Activated naive CD4-positive, alpha-beta T cell treated with anti-CD3 and anti-CD28 coated beads, Interleukin-2, amount 50 U/mL, for 72 hours (primary cell): ENCODE results near the gene C1orf174. TPM values are rescaled to one million over a fixed set of nuclear protein-coding genes. Genes with fewer than 3 reads are reported as not detected.
"Not testable (repeated sequence)": the region's sequence is repeated elsewhere in the genome, so short reads cannot be mapped to it uniquely, and the experiment has no call there.

Source experiments
- ATAC-seq, 2 donors: fragments of 150-1000 bp; cut with Tn5 transposase; 2 replicates each; pipeline ENCODE4 v1.10.0; 2021; ENCODE audit warnings: mild to moderate bottlenecking in 2 of 2, moderate library complexity in 2 of 2
- DNase-seq, 2 donors: peaks; one replicate each; pipeline ENCODE4 v3.0.0; 2021 to 2022; ENCODE audit warnings: low spot score in 2 of 2
- H3K27ac Mint-ChIP-seq, 2 donors: one replicate each; pipeline ENCODE4 v1.8.0; 2022; ENCODE audit warnings: mild to moderate bottlenecking in 2 of 2, mixed read lengths in 2 of 2
- H3K36me3 Mint-ChIP-seq, 2 donors: one replicate each; pipeline ENCODE4 v1.8.0; 2022; ENCODE audit warnings: mixed read lengths in 2 of 2
- H3K9me3 Mint-ChIP-seq, 2 donors: one replicate each; pipeline ENCODE4 v1.8.0; 2022; ENCODE audit warnings: mixed read lengths in 2 of 2
- total RNA-seq, 2 donors: library from RNA; stranded (reverse); gene quantifications; one replicate each; pipeline ENCODE4 v1.2.3, GENCODE V29; 2022

C1orf174 gene
- total RNA-seq, 2 donors from 2014 or later: 28.9 to 34.7 TPM

DNA sequence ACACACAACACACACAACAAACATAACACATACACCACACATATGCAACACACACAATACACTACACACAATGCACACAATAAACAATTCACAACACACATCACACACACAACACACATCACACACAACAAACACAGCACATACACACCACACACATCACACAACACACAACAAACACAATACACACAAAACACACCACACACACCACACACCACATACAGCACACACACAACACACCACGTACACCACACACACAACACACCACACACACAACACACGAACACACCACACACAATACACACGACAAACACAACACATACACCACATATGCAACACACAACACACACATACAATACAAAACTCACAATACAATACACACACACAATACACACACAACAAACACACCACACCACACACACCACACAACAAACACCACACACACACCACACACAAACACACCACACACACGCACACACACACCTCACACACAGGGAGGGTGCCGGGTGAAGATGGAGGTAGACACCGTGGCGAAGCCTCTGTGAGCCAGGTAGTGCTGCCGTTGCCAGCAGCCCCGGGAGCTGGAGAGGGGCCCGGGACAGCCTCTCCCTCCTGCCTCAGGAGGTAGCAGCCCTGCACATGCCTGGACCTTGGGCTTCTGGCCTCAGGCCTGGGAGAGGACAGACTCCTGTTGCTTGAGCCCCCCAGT is 30.4 kb upstream of the C1orf174 start:
- DNase-seq: no peak
- Mint-ChIP-seq H3K9me3 (peaks cover 7 to 13% of the 10 kb centered on the region in 2 donors), H3K36me3 (peaks cover 0 to 7% of the 10 kb centered on the region in 2 donors), H3K27ac (no peak overlapping the region)
- no peak for ATAC-seq

- peaks cover 7 to 13% of the 10 kb centered on the region in 2 donors for H3K9me3 Mint-ChIP-seq
- ATAC-seq (no peak), DNase-seq (no peak)
- peaks cover 0 to 7% of the 10 kb centered on the region in 2 donors for H3K36me3 Mint-ChIP-seq
- no peak overlapping the region for H3K27ac Mint-ChIP-seq
Measured at GRCh38 chr1:3929126-3929525, 29.1 kb upstream of the C1orf174 start.

GRCh38 chr1:3928586-3928985 is 28.5 kb upstream of the C1orf174 start:
- peaks cover 7 to 13% of the 10 kb centered on the region in 2 donors for H3K9me3 Mint-ChIP-seq
- H3K27ac Mint-ChIP-seq: no peak overlapping the region
- peaks cover 0 to 7% of the 10 kb centered on the region in 2 donors for H3K36me3 Mint-ChIP-seq
- DNase-seq (no peak), ATAC-seq (peak in 1 of 2 donors; percentile 28)

- Mint-ChIP-seq H3K9me3 (peaks cover 7 to 13% of the 10 kb centered on the region in 2 donors), H3K36me3 (peaks cover 0 to 7% of the 10 kb centered on the region in 2 donors), H3K27ac (no peak overlapping the region)
- ATAC-seq (no peak), DNase-seq (no peak)
Measured at GRCh38 chr1:3926956-3927355, 26.9 kb upstream of the C1orf174 start.

GRCh38 chr1:3925762-3926161 is 25.7 kb upstream of the C1orf174 start:
- ATAC-seq: no peak
- peaks cover 7 to 13% of the 10 kb centered on the region in 2 donors for H3K9me3 Mint-ChIP-seq
- peaks cover 0 to 7% of the 10 kb centered on the region in 2 donors for H3K36me3 Mint-ChIP-seq
- DNase-seq: no peak
- H3K27ac Mint-ChIP-seq: no peak overlapping the region

DNA sequence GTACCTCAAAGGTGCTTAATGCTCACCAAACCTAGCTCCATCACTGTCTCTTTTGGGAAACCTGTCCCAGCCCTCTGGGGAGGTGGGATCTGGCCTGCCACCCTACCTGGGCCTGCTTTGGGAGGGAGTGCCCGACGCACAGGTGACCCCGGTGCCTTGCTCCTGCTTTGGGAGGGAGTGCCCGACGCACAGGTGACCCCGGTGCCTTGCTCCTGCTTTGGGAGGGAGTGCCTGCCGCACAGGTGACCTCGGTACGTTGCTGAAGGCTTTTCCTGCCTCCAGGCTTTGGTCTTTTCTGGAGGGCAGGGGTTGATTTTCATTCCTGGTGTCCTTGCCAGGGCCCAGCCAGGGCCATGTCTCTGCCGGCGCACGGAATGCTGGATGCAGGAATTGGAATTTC is 25.2 kb upstream of the C1orf174 start:
- ATAC-seq (no peak), DNase-seq (no peak)
- Mint-ChIP-seq H3K9me3 (peaks cover 3 to 8% of the 10 kb centered on the region in 2 donors), H3K36me3 (peaks cover 0 to 3% of the 10 kb centered on the region in 2 donors), H3K27ac (no peak overlapping the region)

DNA sequence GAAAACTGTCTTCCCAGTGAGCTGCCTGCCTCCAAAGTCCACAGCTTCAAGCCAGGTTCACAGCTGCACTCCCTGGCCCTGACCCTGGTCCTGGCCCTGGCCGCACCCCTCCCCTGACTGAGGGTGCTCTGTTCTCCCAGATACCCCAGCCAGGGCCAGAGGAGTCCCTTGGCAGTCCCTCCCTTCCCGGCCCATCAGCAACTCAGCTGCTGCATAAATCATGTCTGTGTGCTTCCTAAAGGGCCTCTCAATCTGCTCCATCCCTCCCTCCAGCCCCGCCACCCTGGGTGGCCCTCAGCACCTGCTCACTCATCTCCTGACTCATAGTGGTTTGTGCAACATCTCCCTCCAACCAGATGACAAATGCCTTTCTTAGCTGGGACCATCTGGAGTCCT is 24.8 kb upstream of the C1orf174 start:
- H3K36me3 Mint-ChIP-seq: no peaks in the 10 kb centered on the region
- DNase-seq: no peak
- ATAC-seq: peak in 1 of 2 donors; percentile 29
- H3K9me3 Mint-ChIP-seq: peaks cover 0 to 4% of the 10 kb centered on the region in 2 donors
- H3K27ac Mint-ChIP-seq: no peak overlapping the region

- ATAC-seq (no peak), DNase-seq (no peak)
- Mint-ChIP-seq H3K36me3 (no peaks in the 10 kb centered on the region), H3K27ac (no peak overlapping the region), H3K9me3 (peaks cover 0 to 1% of the 10 kb centered on the region in 2 donors)
Measured at GRCh38 chr1:3924186-3924824, 24.2 kb upstream of the C1orf174 start.

DNA sequence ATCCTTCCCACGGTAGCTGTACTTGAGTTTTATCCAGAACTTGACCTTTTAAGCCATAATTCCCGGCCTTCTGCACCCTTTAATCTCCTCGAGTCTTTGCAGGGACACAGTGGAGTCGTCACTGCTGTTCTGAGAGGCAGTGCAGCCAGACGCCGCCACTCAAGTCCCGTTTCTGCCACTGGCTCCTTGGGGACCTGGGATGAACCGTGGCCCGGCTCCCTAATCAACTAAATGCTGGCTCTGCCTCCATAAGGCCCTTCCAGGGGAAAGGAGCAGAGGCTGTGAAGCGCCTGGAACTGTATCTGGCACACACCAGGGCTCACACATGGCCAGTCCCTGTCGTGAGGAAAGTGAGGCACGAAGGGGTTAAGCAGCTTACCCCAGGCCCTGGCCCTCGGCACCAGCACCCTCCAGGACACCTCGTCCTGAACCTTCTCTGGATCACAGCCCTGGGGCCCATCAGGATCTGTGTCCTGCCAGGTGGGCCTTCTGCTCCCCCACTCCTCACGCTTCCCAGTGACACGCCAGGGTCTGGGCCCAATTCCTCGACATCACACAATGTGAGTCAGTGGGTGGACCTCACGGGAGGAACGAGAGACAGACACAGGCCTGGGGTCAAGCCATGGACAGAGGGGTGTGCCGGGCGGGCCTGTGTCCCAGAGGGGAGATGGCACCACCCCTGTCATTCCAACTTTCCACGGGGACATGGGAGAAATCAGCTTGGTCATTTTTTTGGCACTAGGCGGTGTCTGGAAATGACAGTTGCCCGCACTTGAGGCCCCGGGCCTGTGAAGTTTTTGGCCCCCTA is 23.5 kb upstream of the C1orf174 start:
- no peak for ATAC-seq
- no peaks in the 10 kb centered on the region for H3K36me3 Mint-ChIP-seq
- peak overlapping the region in 1 of 2 donors; percentile 32 for H3K27ac Mint-ChIP-seq
- H3K9me3 Mint-ChIP-seq: no peaks in the 10 kb centered on the region
- DNase-seq: no peak

DNA sequence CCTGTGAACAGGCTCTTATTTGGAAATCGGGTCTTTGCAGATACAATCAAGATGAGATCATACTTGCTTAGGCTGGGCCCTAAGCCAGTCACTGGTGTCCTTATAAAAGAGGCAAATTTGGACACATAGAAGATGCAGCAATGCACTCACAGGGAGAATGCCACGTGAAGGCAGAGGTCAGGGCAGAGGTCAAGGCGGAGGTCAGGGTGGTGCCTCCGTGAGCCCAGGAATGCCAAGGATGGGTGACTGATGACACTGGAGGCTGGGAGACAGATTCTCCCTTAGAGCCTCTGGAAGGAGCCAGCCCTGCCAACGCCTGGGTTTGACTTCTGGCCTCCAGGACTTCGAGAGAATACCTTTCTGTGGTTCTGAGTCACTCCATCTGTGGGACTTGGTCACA is 22.8 kb upstream of the C1orf174 start:
- H3K27ac Mint-ChIP-seq: no peak overlapping the region
- ATAC-seq (no peak), DNase-seq (no peak)
- no peaks in the 10 kb centered on the region for H3K36me3 Mint-ChIP-seq
- no peaks in the 10 kb centered on the region for H3K9me3 Mint-ChIP-seq

GRCh38 chr1:3922201-3922725 is 22.2 kb upstream of the C1orf174 start:
- DNase-seq: peak in 1 of 2 donors; percentile 25
- Mint-ChIP-seq H3K9me3 (no peaks in the 10 kb centered on the region), H3K27ac (no peak overlapping the region), H3K36me3 (no peaks in the 10 kb centered on the region)
- peak; percentile 28 to 71 for ATAC-seq

DNA sequence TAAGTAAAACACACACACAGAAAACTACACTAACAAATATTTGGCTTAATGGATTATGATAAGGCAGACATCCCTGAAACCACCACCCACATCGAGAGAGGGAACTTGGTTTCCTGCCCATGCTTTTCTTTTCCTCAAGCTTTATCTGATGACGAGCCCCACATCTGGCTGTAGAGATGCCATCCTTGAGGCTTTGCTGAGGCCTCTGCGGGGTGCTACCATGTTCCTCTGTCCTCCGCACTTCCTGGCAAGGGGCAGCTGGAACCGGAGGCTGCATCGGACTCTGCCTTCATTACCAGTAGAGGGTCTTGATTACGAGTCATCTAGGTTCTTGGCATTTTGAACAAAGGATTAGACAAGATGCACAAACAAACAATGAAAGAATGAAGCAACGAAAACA is 21.7 kb upstream of the C1orf174 start:
- Mint-ChIP-seq H3K36me3 (no peaks in the 10 kb centered on the region), H3K9me3 (no peaks in the 10 kb centered on the region), H3K27ac (no peak overlapping the region)
- no peak for ATAC-seq
- DNase-seq: peak in 1 of 2 donors; percentile 30

DNA sequence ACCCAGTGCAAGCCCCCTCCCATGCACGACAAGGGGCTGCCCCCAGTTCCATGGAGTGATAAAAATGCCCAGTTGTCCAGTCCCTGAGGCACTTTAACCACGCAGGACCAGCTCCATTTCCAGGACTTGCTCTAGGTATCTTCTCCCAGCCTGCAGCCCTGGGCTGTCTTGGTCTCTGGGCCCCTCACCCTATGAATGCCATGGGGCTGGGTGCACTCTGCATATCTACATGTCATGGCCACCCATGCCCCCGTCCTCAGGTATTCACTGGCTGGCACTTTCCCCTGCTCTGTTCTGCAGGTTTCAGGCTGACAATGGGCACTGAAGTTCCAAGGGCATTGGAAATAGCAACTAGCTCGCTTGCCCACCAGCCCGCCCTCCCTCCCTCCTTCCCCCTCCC is 19.6 kb upstream of the C1orf174 start:
- Mint-ChIP-seq H3K9me3 (no peaks in the 10 kb centered on the region), H3K36me3 (no peaks in the 10 kb centered on the region), H3K27ac (no peak overlapping the region)
- DNase-seq: peak in 1 of 2 donors; percentile 14
- no peak for ATAC-seq

DNA sequence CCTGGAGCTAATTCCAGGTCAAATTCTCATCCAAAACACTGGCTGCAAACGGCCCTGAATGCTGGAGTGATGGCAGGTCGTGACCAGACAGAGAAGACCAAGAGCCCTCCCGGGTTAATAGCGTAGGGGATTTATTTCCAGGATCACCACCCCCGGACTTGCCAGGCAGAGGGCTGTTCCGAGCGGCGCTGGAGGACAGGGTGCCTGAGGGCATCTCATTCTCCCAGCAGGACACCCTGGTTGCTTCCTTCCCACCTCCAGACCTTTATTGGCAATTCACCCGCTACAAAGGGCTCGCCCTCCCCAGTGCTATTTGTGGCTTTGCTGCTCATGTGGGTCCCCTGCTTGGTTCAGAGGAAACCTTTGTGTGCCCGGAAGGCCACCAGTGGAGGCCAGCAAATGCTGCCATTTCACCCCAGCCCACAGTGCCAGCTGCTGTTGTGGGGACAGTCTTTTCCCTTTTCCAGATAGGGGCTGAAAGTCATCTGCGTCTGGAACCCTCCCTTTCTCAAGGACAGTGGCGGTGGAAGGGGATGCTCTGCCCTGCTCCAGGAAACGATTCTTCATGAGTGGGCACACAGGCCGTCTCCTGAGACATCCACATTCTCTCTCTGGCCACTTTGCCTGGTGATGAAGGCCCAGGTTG is 19.0 kb upstream of the C1orf174 start:
- no peak overlapping the region for H3K27ac Mint-ChIP-seq
- ATAC-seq (no peak), DNase-seq (peak in 1 of 2 donors; percentile 35)
- H3K9me3 Mint-ChIP-seq: no peaks in the 10 kb centered on the region
- no peaks in the 10 kb centered on the region for H3K36me3 Mint-ChIP-seq

DNA sequence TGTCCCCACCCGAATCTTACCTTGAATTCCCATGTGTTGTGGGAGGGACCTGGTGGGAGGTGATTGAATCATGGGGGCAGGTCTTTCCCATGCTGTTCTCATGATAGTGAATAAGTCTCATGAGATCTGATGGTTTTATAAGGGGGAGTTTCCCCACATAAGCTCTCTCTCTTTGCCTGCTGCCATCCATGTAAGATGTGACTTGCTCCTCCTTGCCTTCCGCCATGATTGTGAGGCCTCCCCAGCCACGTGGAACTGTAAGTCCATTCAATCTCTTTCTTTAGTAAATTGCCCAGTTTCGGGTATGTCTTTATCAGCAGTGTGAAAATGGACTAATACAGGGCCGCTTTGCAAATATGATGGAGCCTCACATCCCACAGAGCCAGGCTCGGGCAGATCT is 18.3 kb upstream of the C1orf174 start:
- H3K9me3 Mint-ChIP-seq, ATAC-seq, H3K27ac Mint-ChIP-seq, DNase-seq, H3K36me3 Mint-ChIP-seq: not testable (repeated sequence)

DNA sequence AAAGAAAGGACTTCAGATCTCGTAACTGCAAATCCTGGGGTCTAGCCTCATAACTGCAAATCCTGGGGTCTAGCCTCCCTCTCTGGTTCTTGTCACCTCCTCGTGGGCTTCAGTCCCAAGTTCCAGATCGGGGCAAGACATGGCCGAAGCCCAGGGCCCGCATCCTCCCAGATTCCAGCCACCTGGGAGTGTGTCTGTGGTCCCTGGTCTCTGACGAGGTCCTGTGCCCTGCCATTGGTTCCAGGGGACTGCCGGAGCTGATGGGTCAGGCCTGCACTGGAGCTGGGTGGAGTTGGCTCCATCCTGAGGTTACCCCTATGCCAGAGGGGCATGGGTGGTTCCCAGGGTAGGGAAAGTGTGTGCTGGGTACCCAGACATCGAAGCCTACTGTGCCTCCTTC is 17.7 kb upstream of the C1orf174 start:
- H3K36me3 Mint-ChIP-seq: no peaks in the 10 kb centered on the region
- no peak overlapping the region for H3K27ac Mint-ChIP-seq
- no peaks in the 10 kb centered on the region for H3K9me3 Mint-ChIP-seq
- DNase-seq: peak in 1 of 2 donors; percentile 44
- ATAC-seq: no peak
